Measurements from ENCODE around the gene AP1AR. TPM values are rescaled to one million over a fixed set of nuclear protein-coding genes. Genes with fewer than 3 reads are reported as not detected.

AP1AR gene
- total RNA-seq, 2 donors from 2014 or later, result 15.3 to 24.3 TPM

GRCh38 chr4:112284166-112284565 lies 52.6 kb downstream of the AP1AR start:
- Histone ChIP-seq H3K4me1 (replicated peaks) (no peaks in the 10 kb centered on the region), H3K27ac (peak overlapping the region; percentile 76 to 90), H3K36me3 (no peaks in the 10 kb centered on the region), H3K9me3 (no peaks in the 10 kb centered on the region), H3K27me3 (replicated peaks; ENCODE audit: insufficient read depth) (no peaks in the 10 kb centered on the region), H3K4me3 (peak overlapping the region; percentile 74 to 80)
- intact Hi-C loops (cut with DNase I), result no loop called here
- no peak for DNase-seq (ENCODE audit: low spot score)
- no peak for TF ChIP-seq POLR2A (IDR thresholded peaks at IDR 0.05)
- TF ChIP-seq CTCF (IDR thresholded peaks at IDR 0.05), result no peak
- TF ChIP-seq POLR2AphosphoS5 (IDR thresholded peaks at IDR 0.05), result no peak
- WGBS, result 17% methylated on average over 6 of the region's 6 CpGs

GRCh38 chr4:112284662-112285411 lies 53.2 kb downstream of the AP1AR start:
- Histone ChIP-seq H3K4me1 (replicated peaks) (no peaks in the 10 kb centered on the region), H3K36me3 (no peaks in the 10 kb centered on the region), H3K4me3 (peak overlapping the region; percentile 74 to 80), H3K27ac (peak overlapping the region; percentile 76 to 90), H3K9me3 (no peaks in the 10 kb centered on the region), H3K27me3 (replicated peaks; ENCODE audit: insufficient read depth) (no peaks in the 10 kb centered on the region)
- whole genome bisulfite sequencing, result under 1% methylated on average over 15 of the region's 15 CpGs
- TF ChIP-seq POLR2AphosphoS5 (IDR thresholded peaks at IDR 0.05), result peak; percentile 58
- no peak for TF ChIP-seq POLR2A (IDR thresholded peaks at IDR 0.05)
- TF ChIP-seq CTCF (IDR thresholded peaks at IDR 0.05), result no peak
- peak; percentile 72 for DNase-seq (ENCODE audit: low spot score)
- intact Hi-C loops (cut with DNase I), result loop anchor here (5.0 kb wide), 1 partner anchor 53 kb away; the partner anchor contains the start of gene AP1AR

- intact Hi-C loops (cut with DNase I), result loop anchor here (5.0 kb wide), 1 partner anchor 55 kb away; the partner anchor contains the start of gene AP1AR
- Histone ChIP-seq H3K4me1 (replicated peaks) (no peaks in the 10 kb centered on the region), H3K9me3 (no peaks in the 10 kb centered on the region), H3K4me3 (no peak overlapping the region), H3K27ac (no peak overlapping the region), H3K36me3 (no peaks in the 10 kb centered on the region), H3K27me3 (replicated peaks; ENCODE audit: insufficient read depth) (no peaks in the 10 kb centered on the region)
- WGBS, result 97% methylated on average over 8 of the region's 8 CpGs
- no peak for DNase-seq (ENCODE audit: low spot score)
- TF ChIP-seq POLR2AphosphoS5 (IDR thresholded peaks at IDR 0.05) (no peak), POLR2A (IDR thresholded peaks at IDR 0.05) (no peak), CTCF (IDR thresholded peaks at IDR 0.05) (no peak)
Observed at GRCh38 chr4:112287258-112287989, 55.8 kb downstream of the AP1AR start.

GRCh38 chr4:112288455-112288854 lies 56.9 kb downstream of the AP1AR start:
- Histone ChIP-seq H3K9me3 (no peaks in the 10 kb centered on the region), H3K27me3 (replicated peaks; ENCODE audit: insufficient read depth) (no peaks in the 10 kb centered on the region), H3K36me3 (no peaks in the 10 kb centered on the region), H3K4me1 (replicated peaks) (no peaks in the 10 kb centered on the region), H3K27ac (no peak overlapping the region), H3K4me3 (no peak overlapping the region)
- intact Hi-C loops (cut with DNase I), result loop anchor here (5.0 kb wide), 1 partner anchor 56 kb away; the partner anchor contains the start of gene AP1AR
- no peak for DNase-seq (ENCODE audit: low spot score)
- no peak for TF ChIP-seq POLR2AphosphoS5 (IDR thresholded peaks at IDR 0.05)
- no peak for TF ChIP-seq CTCF (IDR thresholded peaks at IDR 0.05)
- no peak for TF ChIP-seq POLR2A (IDR thresholded peaks at IDR 0.05)
- 79% methylated on average over 3 of the region's 3 CpGs for WGBS
